ENCODE data around the gene ARL14EP. TPM values are rescaled to one million over a fixed set of nuclear protein-coding genes. Genes with fewer than 3 reads are reported as not detected.

Gene ARL14EP
- total RNA-seq, 6 donors from 2014 or later, result 3.8 to 61.1 (median 21.6) TPM

- Histone ChIP-seq H3K4me3 (no peak overlapping the region), H3K9me3 (no peaks in the 10 kb centered on the region), H3K4me1 (no peaks in the 10 kb centered on the region), H3K27me3 (no peaks in the 10 kb centered on the region), H3K27ac (no peak overlapping the region), H3K36me3 (no peaks in the 10 kb centered on the region)
- no peak for DNase-seq
- 87 to 88% methylated on average over 4 of the region's 4 CpGs for WGBS, 2 donors
- ATAC-seq (ENCODE audit: low FRiP score in 2 of 2), result no peak
- no peak for TF ChIP-seq POLR2AphosphoS5 (IDR thresholded peaks at IDR 0.05)
- no peak for TF ChIP-seq POLR2A (IDR thresholded peaks at IDR 0.05)
- TF ChIP-seq EP300 (IDR thresholded peaks at IDR 0.05), result no peak
- TF ChIP-seq CTCF (IDR thresholded peaks at IDR 0.05), result no peak
Observed at GRCh38 chr11:30356391-30356790, 33.5 kb downstream of the ARL14EP start.

- Histone ChIP-seq H3K36me3 (no peaks in the 10 kb centered on the region), H3K27me3 (no peaks in the 10 kb centered on the region), H3K4me3 (no peak overlapping the region), H3K4me1 (no peaks in the 10 kb centered on the region), H3K27ac (no peak overlapping the region), H3K9me3 (no peaks in the 10 kb centered on the region)
- WGBS, 2 donors, result 57 to 67% methylated on average over 1 of the region's 1 CpG
- ATAC-seq (ENCODE audit: low FRiP score in 2 of 2) (no peak), DNase-seq (no peak)
- TF ChIP-seq POLR2A (IDR thresholded peaks at IDR 0.05) (no peak), EP300 (IDR thresholded peaks at IDR 0.05) (no peak)
Observed at GRCh38 chr11:30357872-30358271, 35.0 kb downstream of the ARL14EP start.

DNA sequence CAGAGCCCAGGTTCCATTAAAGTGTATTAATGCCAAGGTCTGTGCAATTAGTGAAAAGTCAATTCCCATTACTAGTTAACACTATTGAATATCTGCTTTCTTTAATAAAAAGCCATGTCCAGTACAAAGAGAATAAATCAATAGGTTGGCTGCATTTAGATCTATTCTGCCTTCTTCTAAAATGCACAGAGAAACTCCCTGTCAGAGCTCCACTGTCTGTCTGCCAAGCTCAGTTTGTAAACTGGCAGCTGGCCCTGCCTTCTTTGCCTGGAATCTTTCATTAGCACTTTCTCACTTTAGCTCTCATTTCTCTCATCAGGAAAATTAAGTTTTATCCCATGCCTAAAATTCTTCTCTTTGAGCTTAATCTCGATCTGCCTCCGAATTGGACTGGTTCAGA lies 35.6 kb downstream of the ARL14EP start:
- TF ChIP-seq CTCF (IDR thresholded peaks at IDR 0.05) (no peak), EP300 (IDR thresholded peaks at IDR 0.05) (no peak), POLR2AphosphoS5 (IDR thresholded peaks at IDR 0.05) (no peak), POLR2A (IDR thresholded peaks at IDR 0.05) (no peak)
- Histone ChIP-seq H3K4me3 (no peak overlapping the region), H3K9me3 (no peaks in the 10 kb centered on the region), H3K36me3 (no peaks in the 10 kb centered on the region), H3K27ac (no peak overlapping the region), H3K27me3 (no peaks in the 10 kb centered on the region), H3K4me1 (no peaks in the 10 kb centered on the region)
- DNase-seq (no peak), ATAC-seq (ENCODE audit: low FRiP score in 2 of 2) (no peak)
- 80 to 87% methylated on average over 2 of the region's 2 CpGs for WGBS, 2 donors

- Histone ChIP-seq H3K36me3 (no peaks in the 10 kb centered on the region), H3K9me3 (no peaks in the 10 kb centered on the region), H3K4me1 (no peaks in the 10 kb centered on the region), H3K4me3 (no peak overlapping the region), H3K27ac (no peak overlapping the region), H3K27me3 (no peaks in the 10 kb centered on the region)
- DNase-seq (no peak), ATAC-seq (ENCODE audit: low FRiP score in 2 of 2) (no peak)
- TF ChIP-seq POLR2AphosphoS5 (IDR thresholded peaks at IDR 0.05) (no peak), POLR2A (IDR thresholded peaks at IDR 0.05) (no peak), CTCF (IDR thresholded peaks at IDR 0.05) (no peak), EP300 (IDR thresholded peaks at IDR 0.05) (no peak)
Observed at GRCh38 chr11:30360741-30361140, 37.8 kb downstream of the ARL14EP start.

DNA sequence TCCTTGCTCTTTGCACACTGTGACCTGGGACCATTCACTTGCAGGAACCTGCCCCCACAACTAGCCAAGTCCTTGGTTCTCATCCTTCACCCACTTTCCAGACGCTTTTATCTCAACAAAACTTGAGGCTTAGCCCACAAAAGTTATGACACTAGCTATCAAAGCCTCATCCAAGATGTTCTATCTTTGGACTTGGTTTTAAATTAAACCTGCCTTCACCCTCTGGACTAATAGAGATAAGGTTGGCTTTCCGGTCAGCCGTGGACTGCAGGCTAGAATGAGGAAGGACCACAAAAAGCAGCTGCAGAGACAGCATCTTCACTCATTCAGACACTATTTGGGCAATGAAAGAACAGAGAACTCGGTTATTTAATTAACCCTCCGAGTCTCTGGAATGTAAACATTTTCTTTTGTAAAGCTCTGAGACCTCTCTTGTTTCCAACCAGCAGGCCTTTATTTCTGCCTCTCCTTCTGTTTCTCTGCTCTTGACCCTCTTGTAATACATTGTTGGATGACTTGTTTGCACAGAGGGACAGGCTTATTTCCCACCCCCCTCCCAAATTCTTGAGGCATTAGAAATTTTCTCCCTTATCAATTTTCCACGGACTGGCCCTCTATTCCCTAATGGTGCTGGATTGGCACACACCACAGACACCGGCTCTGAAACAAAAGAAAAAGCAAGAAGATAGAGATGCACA lies 41.4 kb downstream of the ARL14EP start:
- Histone ChIP-seq H3K4me1 (no peaks in the 10 kb centered on the region), H3K9me3 (no peaks in the 10 kb centered on the region), H3K4me3 (no peak overlapping the region), H3K36me3 (no peaks in the 10 kb centered on the region), H3K27ac (no peak overlapping the region), H3K27me3 (no peaks in the 10 kb centered on the region)
- 56 to 61% methylated on average over 7 of the region's 7 CpGs for WGBS, 2 donors
- no peak for ATAC-seq (ENCODE audit: low FRiP score in 2 of 2)
- DNase-seq, result no peak
- TF ChIP-seq POLR2A (IDR thresholded peaks at IDR 0.05) (no peak), CTCF (IDR thresholded peaks at IDR 0.05) (no peak), EP300 (IDR thresholded peaks at IDR 0.05) (no peak), POLR2AphosphoS5 (IDR thresholded peaks at IDR 0.05) (no peak)
